ENCODE results near the gene AP4S1.

Gene AP4S1

GRCh38 chr14:31139301-31139847 lies 113.9 kb downstream of the AP4S1 start:
- DNase-seq: no peak

GRCh38 chr14:31142455-31143087 lies 117.1 kb downstream of the AP4S1 start:
- DNase-seq: no peak
